Measurements from ENCODE around the gene STON1. TPM values are rescaled to one million over a fixed set of nuclear protein-coding genes. Genes with fewer than 3 reads are reported as not detected.
A peak's percentile ranks its signal among the peaks of the same experiment; 100 is the strongest.
"Not testable (repeated sequence)": the region's sequence is repeated elsewhere in the genome, so short reads cannot be mapped to it uniquely, and the experiment has no call there.

STON1 gene
- total RNA-seq, 3 donors from 2014 or later: 21.7 to 45.6 (median 35.1) TPM

DNA sequence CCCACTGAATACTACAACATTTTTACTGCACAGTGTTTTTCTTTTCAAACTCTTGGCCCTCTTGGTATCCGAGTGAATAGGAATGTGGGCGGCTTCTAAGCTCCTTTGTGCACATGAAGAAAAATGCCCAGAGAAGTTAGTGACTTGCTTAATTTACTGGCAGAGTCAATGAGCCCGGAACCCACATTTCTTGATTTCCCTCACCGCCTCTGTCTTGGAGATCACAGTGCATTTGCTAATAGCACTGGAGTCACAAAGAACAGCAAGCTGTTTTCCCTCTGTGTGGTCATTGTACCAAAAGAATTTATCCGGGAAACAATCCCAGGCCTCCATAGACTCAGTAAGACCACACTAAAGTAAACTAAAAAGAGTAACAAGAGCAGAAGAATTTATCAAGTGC lies 18.9 kb downstream of the STON1 start:
- TF ChIP-seq POLR2AphosphoS5 (IDR thresholded peaks at IDR 0.05): no peak
- no peak for TF ChIP-seq POLR2A (IDR thresholded peaks at IDR 0.05)
- TF ChIP-seq, protein P1, sequence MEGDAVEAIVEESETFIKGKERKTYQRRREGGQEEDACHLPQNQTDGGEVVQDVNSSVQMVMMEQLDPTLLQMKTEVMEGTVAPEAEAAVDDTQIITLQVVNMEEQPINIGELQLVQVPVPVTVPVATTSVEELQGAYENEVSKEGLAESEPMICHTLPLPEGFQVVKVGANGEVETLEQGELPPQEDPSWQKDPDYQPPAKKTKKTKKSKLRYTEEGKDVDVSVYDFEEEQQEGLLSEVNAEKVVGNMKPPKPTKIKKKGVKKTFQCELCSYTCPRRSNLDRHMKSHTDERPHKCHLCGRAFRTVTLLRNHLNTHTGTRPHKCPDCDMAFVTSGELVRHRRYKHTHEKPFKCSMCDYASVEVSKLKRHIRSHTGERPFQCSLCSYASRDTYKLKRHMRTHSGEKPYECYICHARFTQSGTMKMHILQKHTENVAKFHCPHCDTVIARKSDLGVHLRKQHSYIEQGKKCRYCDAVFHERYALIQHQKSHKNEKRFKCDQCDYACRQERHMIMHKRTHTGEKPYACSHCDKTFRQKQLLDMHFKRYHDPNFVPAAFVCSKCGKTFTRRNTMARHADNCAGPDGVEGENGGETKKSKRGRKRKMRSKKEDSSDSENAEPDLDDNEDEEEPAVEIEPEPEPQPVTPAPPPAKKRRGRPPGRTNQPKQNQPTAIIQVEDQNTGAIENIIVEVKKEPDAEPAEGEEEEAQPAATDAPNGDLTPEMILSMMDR (IDR thresholded peaks at IDR 0.05): no peak
- intact Hi-C loops (cut with DNase I; ENCODE audit: low total_unique reads): loop anchor here (5.0 kb wide), 1 partner anchor 248 kb away; no protein-coding TSS in a partner anchor
- Histone ChIP-seq H3K4me1 (no peaks in the 10 kb centered on the region), H3K4me3 (no peak overlapping the region), H3K27me3 (no peaks in the 10 kb centered on the region), H3K27ac (peak overlapping the region in 1 of 2 donors; percentile 88), H3K9me3 (no peaks in the 10 kb centered on the region), H3K36me3 (no peaks in the 10 kb centered on the region)
- DNase-seq (ENCODE audit: low spot score in 2 of 2): no peak

DNA sequence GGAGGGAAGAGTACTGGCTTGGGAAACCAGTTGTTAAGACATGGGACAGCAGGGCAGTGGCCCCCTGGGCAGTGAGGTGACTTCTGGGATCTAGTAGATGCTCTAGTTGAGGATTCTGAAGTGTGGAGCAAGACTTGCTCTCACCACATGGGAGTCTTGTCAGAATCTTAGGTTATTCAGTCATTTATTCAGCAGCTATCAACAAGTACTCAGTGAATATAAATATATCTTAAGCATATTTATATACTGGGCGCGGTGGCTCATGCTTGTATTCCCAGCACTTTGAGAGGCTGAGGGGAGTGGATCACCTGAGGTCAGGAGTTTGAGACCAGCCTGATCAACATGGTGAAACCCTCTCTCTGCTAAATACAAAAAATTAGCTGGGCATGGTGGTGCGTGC lies 20.0 kb downstream of the STON1 start:
- TF ChIP-seq, protein P1 (IDR thresholded peaks at IDR 0.05): no peak
- TF ChIP-seq POLR2AphosphoS5 (IDR thresholded peaks at IDR 0.05): no peak
- TF ChIP-seq POLR2A (IDR thresholded peaks at IDR 0.05): no peak
- intact Hi-C loops (cut with DNase I; ENCODE audit: low total_unique reads): loop anchor here (5.0 kb wide), 1 partner anchor 247 kb away; no protein-coding TSS in a partner anchor
- Histone ChIP-seq H3K4me1 (no peaks in the 10 kb centered on the region), H3K27me3 (no peaks in the 10 kb centered on the region), H3K36me3 (no peaks in the 10 kb centered on the region), H3K27ac (peak overlapping the region in 1 of 2 donors; percentile 71), H3K4me3 (no peak overlapping the region), H3K9me3 (no peaks in the 10 kb centered on the region)
- no peak for DNase-seq (ENCODE audit: low spot score in 2 of 2)

DNA sequence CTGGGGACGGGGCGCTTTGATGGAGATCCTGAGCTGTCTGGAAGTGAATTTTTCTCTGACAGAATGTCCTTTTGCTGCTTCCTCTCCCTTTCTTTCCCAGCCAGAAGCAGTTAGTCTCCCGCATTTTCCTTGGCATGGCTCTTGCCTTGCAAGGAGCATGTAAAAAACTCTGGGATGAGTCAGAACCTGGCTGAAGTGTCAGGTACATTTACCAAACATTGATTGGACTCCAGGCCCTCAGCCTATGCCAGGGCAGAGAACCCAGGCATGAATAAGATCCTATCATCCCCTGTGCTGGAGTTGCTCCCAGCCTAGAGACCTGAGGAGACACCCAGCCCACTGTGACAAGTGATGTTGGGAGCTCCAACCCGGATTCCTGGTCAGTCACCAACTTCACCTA lies 21.6 kb downstream of the STON1 start:
- no peaks in the 10 kb centered on the region for H3K36me3 ChIP-seq
- TF ChIP-seq POLR2AphosphoS5 (IDR thresholded peaks at IDR 0.05) (no peak), POLR2A (IDR thresholded peaks at IDR 0.05) (no peak)
- TF ChIP-seq, protein P1 (IDR thresholded peaks at IDR 0.05): no peak
- peak in 1 of 2 donors; percentile 23 for DNase-seq (ENCODE audit: low spot score in 2 of 2)
- H3K27ac ChIP-seq: peak overlapping the region in 1 of 2 donors; percentile 55
- H3K27me3 ChIP-seq: no peaks in the 10 kb centered on the region
- no peak overlapping the region for H3K4me3 ChIP-seq
- no peaks in the 10 kb centered on the region for H3K9me3 ChIP-seq
- H3K4me1 ChIP-seq: no peaks in the 10 kb centered on the region
- intact Hi-C loops (cut with DNase I; ENCODE audit: low total_unique reads): no loop called here

DNA sequence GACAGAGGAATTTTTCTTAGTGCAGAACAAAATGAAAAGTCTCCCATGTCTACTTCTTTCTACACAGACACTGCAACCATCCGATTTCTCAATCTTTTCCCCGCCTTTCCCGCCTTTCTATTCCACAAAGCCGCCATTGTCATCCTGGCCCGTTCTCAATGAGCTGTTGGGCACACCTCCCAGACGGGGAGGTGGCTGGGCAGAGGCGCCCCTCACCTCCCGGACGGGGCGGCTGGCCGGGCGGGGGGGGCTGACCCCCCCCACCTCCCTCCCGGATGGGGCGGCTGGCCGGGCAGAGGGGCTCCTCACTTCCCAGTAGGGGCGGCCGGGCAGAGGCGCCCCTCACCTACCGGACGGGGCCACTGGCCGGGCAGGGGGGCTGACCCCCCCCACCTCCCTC lies 25.1 kb downstream of the STON1 start:
- H3K4me1 ChIP-seq; H3K27me3 ChIP-seq; H3K9me3 ChIP-seq; H3K27ac ChIP-seq; intact Hi-C loops (cut with DNase I; ENCODE audit: low total_unique reads); H3K36me3 ChIP-seq; H3K4me3 ChIP-seq; DNase-seq (ENCODE audit: low spot score in 2 of 2): not testable (repeated sequence)

DNA sequence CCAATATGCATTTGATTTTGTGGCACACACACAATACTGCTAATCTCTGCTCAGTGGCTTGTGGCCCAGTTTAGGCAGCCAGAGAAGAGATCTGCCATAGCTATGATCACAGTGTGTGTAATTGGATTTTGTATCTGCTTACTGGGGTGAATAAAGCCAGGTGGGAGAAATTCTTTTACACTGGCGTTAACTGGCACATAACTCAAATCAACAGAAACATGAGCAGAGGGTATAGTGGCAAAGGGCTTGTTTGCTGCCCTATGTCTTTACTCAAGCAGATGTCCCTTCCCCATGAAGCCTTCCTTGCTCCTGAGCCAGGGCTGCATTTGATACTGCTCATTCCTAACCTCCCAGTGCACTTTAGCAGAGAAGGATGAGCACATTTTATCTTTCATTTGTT lies 28.5 kb downstream of the STON1 start:
- no peak overlapping the region for H3K4me3 ChIP-seq
- intact Hi-C loops (cut with DNase I; ENCODE audit: low total_unique reads): no loop called here
- H3K4me1 ChIP-seq: no peaks in the 10 kb centered on the region
- no peaks in the 10 kb centered on the region for H3K36me3 ChIP-seq
- no peak overlapping the region for H3K27ac ChIP-seq
- H3K9me3 ChIP-seq: no peaks in the 10 kb centered on the region
- no peaks in the 10 kb centered on the region for H3K27me3 ChIP-seq
- DNase-seq (ENCODE audit: low spot score in 2 of 2): no peak
- TF ChIP-seq, protein P1 (IDR thresholded peaks at IDR 0.05): no peak
- TF ChIP-seq POLR2AphosphoS5 (IDR thresholded peaks at IDR 0.05) (no peak), POLR2A (IDR thresholded peaks at IDR 0.05) (no peak)

Measured in breast epithelium (tissue), 4 donors.